H9 (cell line): ENCODE measurements around the gene SULT1C3. TPM values are rescaled to one million over a fixed set of nuclear protein-coding genes. Genes with fewer than 3 reads are reported as not detected.

Experiments
- DNase-seq: peaks from one replicate; pipeline ENCODE4 v3.0.0-alpha.2; 2017
- H2AFZ ChIP-seq: one replicate; pipeline ENCODE4 v1.6.1; 2013; ENCODE audit warnings: mild to moderate bottlenecking, low read length, control low read depth, moderate library complexity
- H2AK5ac ChIP-seq: 2 replicates; pipeline ENCODE4 v1.6.1; 2013; ENCODE audit warnings: low read length, control low read depth, mixed read lengths; ENCODE audit not compliant: insufficient read length
- H2BK120ac ChIP-seq: one replicate; pipeline ENCODE4 v1.6.1; 2013; ENCODE audit warnings: low read depth, mild to moderate bottlenecking, low read length, control low read depth, inconsistent platforms; ENCODE audit not compliant: poor library complexity, severe bottlenecking
- H2BK12ac ChIP-seq: 2 replicates; pipeline ENCODE4 v1.6.1; 2013; ENCODE audit warnings: low read length, control low read depth, mixed read lengths, low read depth; ENCODE audit not compliant: insufficient read length
- H2BK15ac ChIP-seq: 2 replicates; pipeline ENCODE4 v1.6.1; 2013; ENCODE audit warnings: low read depth, low read length, control low read depth
- H2BK20ac ChIP-seq: one replicate; pipeline ENCODE4 v1.6.1; 2013; ENCODE audit warnings: low read depth, mild to moderate bottlenecking, low read length, control low read depth, inconsistent platforms; ENCODE audit not compliant: poor library complexity, severe bottlenecking
- H2BK5ac ChIP-seq: 2 replicates; pipeline ENCODE4 v1.6.1; 2013; ENCODE audit warnings: low read length, control low read depth, mixed read lengths; ENCODE audit not compliant: insufficient read length
- H3K14ac ChIP-seq: 2 replicates; pipeline ENCODE4 v1.6.1; 2013; ENCODE audit warnings: low read length, control low read depth; ENCODE audit not compliant: insufficient read depth
- H3K18ac ChIP-seq: 2 replicates; pipeline ENCODE4 v1.6.1; 2013; ENCODE audit warnings: low read depth, mild to moderate bottlenecking, mixed read lengths, low read length, control low read depth; ENCODE audit not compliant: insufficient read length
- H3K23ac ChIP-seq: 2 replicates; pipeline ENCODE4 v1.6.1; 2013; ENCODE audit warnings: low read length, control low read depth, mixed read lengths, low read depth; ENCODE audit not compliant: insufficient read length
- H3K23me2 ChIP-seq: 2 replicates; pipeline ENCODE4 v1.6.1; 2013; ENCODE audit warnings: low read depth, mild to moderate bottlenecking, mixed read lengths, low read length, control low read depth; ENCODE audit not compliant: insufficient read length, poor library complexity, severe bottlenecking
- H3K27ac ChIP-seq: 2 replicates; pipeline ENCODE4 v1.5.1; 2013; ENCODE audit warnings: low read length, control low read depth, mixed read lengths, low read depth; ENCODE audit not compliant: insufficient read length
- H3K27me3 ChIP-seq: 2 replicates; pipeline ENCODE4 v1.6.1; 2013; ENCODE audit warnings: low read length, control low read depth, inconsistent platforms; ENCODE audit not compliant: insufficient read depth
- H3K4ac ChIP-seq: 2 replicates; pipeline ENCODE4 v1.6.1; 2013; ENCODE audit warnings: low read depth, mild to moderate bottlenecking, control low read depth, inconsistent platforms, low read length, moderate library complexity
- H3K4me1 ChIP-seq: 2 replicates; pipeline ENCODE4 v1.6.1; 2013; ENCODE audit warnings: low read length, control low read depth, inconsistent platforms; ENCODE audit not compliant: insufficient read depth
- H3K4me2 ChIP-seq: 2 replicates; pipeline ENCODE4 v1.6.1; 2013; ENCODE audit warnings: low read length, control low read depth, mixed read lengths; ENCODE audit not compliant: insufficient read length, insufficient read depth
- H3K56ac ChIP-seq: 2 replicates; pipeline ENCODE4 v1.6.1; 2013; ENCODE audit warnings: low read depth, mild to moderate bottlenecking, mixed read lengths, low read length, control low read depth; ENCODE audit not compliant: insufficient read length
- H3K79me1 ChIP-seq: 2 replicates; pipeline ENCODE4 v1.6.1; 2013; ENCODE audit warnings: low read depth, mild to moderate bottlenecking, moderate library complexity, low read length, control low read depth, inconsistent platforms; ENCODE audit not compliant: insufficient read depth, poor library complexity, severe bottlenecking
- H3K79me2 ChIP-seq: 2 replicates; pipeline ENCODE4 v1.6.1; 2013; ENCODE audit warnings: low read length, control low read depth, inconsistent platforms; ENCODE audit not compliant: insufficient read depth
- H3K9ac ChIP-seq: 2 replicates; pipeline ENCODE4 v1.6.1; 2013; ENCODE audit warnings: low read length, control low read depth, mixed read lengths; ENCODE audit not compliant: insufficient read length; ENCODE audit errors: extremely low read depth
- H3K9me3 ChIP-seq: one replicate; pipeline ENCODE4 v1.6.1; 2013; ENCODE audit warnings: low read depth, low read length, inconsistent platforms; ENCODE audit not compliant: control insufficient read depth
- H3T11ph ChIP-seq: one replicate; pipeline ENCODE4 v1.6.1; 2013; ENCODE audit warnings: mild to moderate bottlenecking, low read length, control low read depth, inconsistent platforms
- H4K20me1 ChIP-seq: one replicate; pipeline ENCODE4 v1.6.1; 2013; ENCODE audit not compliant: control insufficient read depth, insufficient read length, insufficient read depth
- H4K5ac ChIP-seq: 2 replicates; pipeline ENCODE4 v1.6.1; 2013; ENCODE audit warnings: low read depth, mild to moderate bottlenecking, mixed read lengths, low read length, control low read depth; ENCODE audit not compliant: insufficient read length
- H4K8ac ChIP-seq: replicated peaks from 2 replicates; pipeline ENCODE4 v1.6.1; 2013; ENCODE audit warnings: low read length, control low read depth, mixed read lengths, low read depth; ENCODE audit not compliant: insufficient read length
- H4K91ac ChIP-seq: 2 replicates; pipeline ENCODE4 v1.6.1; 2013; ENCODE audit warnings: low read depth, mild to moderate bottlenecking, moderate library complexity, mixed read lengths, low read length, control low read depth; ENCODE audit not compliant: insufficient read length
- H3K27ac Mint-ChIP-seq, 3 experiments: 2 replicates in 2 of 3; 3 replicates in 1 of 3; pipeline ENCODE4 v1.8.0; 2020 to 2021; ENCODE audit warnings: mixed read lengths in 3 of 3, mild to moderate bottlenecking in 1 of 3, moderate library complexity in 1 of 3
- H3K27me3 Mint-ChIP-seq: 2 replicates; pipeline ENCODE4 v1.8.0; 2021; ENCODE audit warnings: low read depth, mild to moderate bottlenecking, moderate library complexity, mixed read lengths
- H3K36me3 Mint-ChIP-seq, 3 experiments: 2 replicates in 2 of 3; 3 replicates in 1 of 3; pipeline ENCODE4 v1.8.0; 2020 to 2021; ENCODE audit warnings: low read depth in 3 of 3, mixed read lengths in 3 of 3; ENCODE audit not compliant: insufficient read depth in 1 of 3
- H3K4me1 Mint-ChIP-seq, 2 experiments: 2 replicates each; pipeline ENCODE4 v1.8.0; 2020; ENCODE audit warnings: mixed read lengths in 2 of 2
- H3K4me3 Mint-ChIP-seq, 2 experiments: 2 replicates in 1 of 2; 3 replicates in 1 of 2; pipeline ENCODE4 v1.8.0; 2020 to 2021; ENCODE audit warnings: mild to moderate bottlenecking in 2 of 2, mixed read lengths in 2 of 2, moderate library complexity in 1 of 2
- H3K9me3 Mint-ChIP-seq, 2 experiments: 2 replicates in 1 of 2; 3 replicates in 1 of 2; pipeline ENCODE4 v1.8.0; 2020; ENCODE audit warnings: mild to moderate bottlenecking in 2 of 2, mixed read lengths in 2 of 2, moderate library complexity in 1 of 2
- CTCF ChIP-seq: fragments of 200-600 bp; sonication (generic); conservative IDR thresholded peaks from 3 replicates; pipeline ENCODE4 v1.8.0; 2021; ENCODE audit warnings: antibody characterized with exemption, mild to moderate bottlenecking
- WGBS: extraction: QIAGEN DNeasy Blood & Tissue Kit; methylation state at CpG from one replicate; pipeline ENCODE4 v1.1.7; 2013; ENCODE audit warnings: missing lambda C conversion rate, low lambda C conversion rate, mixed read lengths; ENCODE audit not compliant: insufficient read length; ENCODE audit errors: extremely low coverage; 5-methylcytosine and 5-hydroxymethylcytosine counted together
- total RNA-seq: library from RNA; stranded (reverse); gene quantifications from 2 replicates; pipeline ENCODE4 v1.2.1, GENCODE V29; 2021

Gene SULT1C3
- total RNA-seq, 1 experiment from 2014 or later: not detected

GRCh38 chr2:108257757-108258331, 18.1 kb downstream of the SULT1C3 start:
- H3K56ac ChIP-seq: no peak overlapping the region
- WGBS: no CpG with 5 or more reads among the region's 3 CpGs
- no peak overlapping the region for H3T11ph ChIP-seq
- no peaks in the 10 kb centered on the region for H3K23me2 ChIP-seq
- no peak overlapping the region for H2AK5ac ChIP-seq
- H3K9me3 ChIP-seq: no peaks in the 10 kb centered on the region
- no peak overlapping the region for H3K4ac ChIP-seq
- H3K9ac ChIP-seq: no peak overlapping the region
- no peak for TF ChIP-seq CTCF
- no peaks in the 10 kb centered on the region for H3K4me1 ChIP-seq
- H2BK12ac ChIP-seq: no peak overlapping the region
- H4K5ac ChIP-seq: no peak overlapping the region
- H3K27ac Mint-ChIP-seq: no peak overlapping the region
- DNase-seq: no peak
- peaks cover 0 to 12% (median 4%) of the 10 kb centered on the region in 3 experiments; a peak in 2 of 7 replicates for H3K36me3 Mint-ChIP-seq
- no peak overlapping the region for H3K27ac ChIP-seq
- no peaks in the 10 kb centered on the region for H3K79me2 ChIP-seq
- H3K79me1 ChIP-seq: no peaks in the 10 kb centered on the region
- no peak overlapping the region for H3K18ac ChIP-seq
- peaks cover 5% of the 10 kb centered on the region in 2 experiments; a peak in 4 of 5 replicates for H3K9me3 Mint-ChIP-seq
- no peaks in the 10 kb centered on the region for H3K27me3 ChIP-seq
- no peaks in the 10 kb centered on the region for H4K20me1 ChIP-seq
- no peak overlapping the region for H2BK120ac ChIP-seq
- H2BK5ac ChIP-seq: no peak overlapping the region
- no peak overlapping the region for H3K23ac ChIP-seq
- no peak overlapping the region for H2BK20ac ChIP-seq
- peaks cover 4% of the 10 kb centered on the region for H3K27me3 Mint-ChIP-seq
- no peak overlapping the region for H2AFZ ChIP-seq
- H3K4me2 ChIP-seq: no peak overlapping the region
- no peak overlapping the region for H3K4me3 Mint-ChIP-seq
- no peak overlapping the region for H2BK15ac ChIP-seq
- H4K91ac ChIP-seq: no peak overlapping the region
- H3K14ac ChIP-seq: no peak overlapping the region
- peaks cover 2 to 12% of the 10 kb centered on the region in 2 experiments for H3K4me1 Mint-ChIP-seq
- H4K8ac ChIP-seq: no peak overlapping the region
